H1 (cell line): ENCODE results near the gene NEU4. TPM values are rescaled to one million over a fixed set of nuclear protein-coding genes. Genes with fewer than 3 reads are reported as not detected.
A peak's percentile ranks its signal among the peaks of the same experiment; 100 is the strongest.

Source experiments
- CTCF ChIA-PET: fragments of 300-600 bp; sonication (Branson Sonifier 250); formaldehyde crosslinking; loops from one replicate; lab custom pipeline; 2021; ENCODE audit not compliant: partially characterized antibody; lab: Charles Lee
- POLR2A ChIA-PET: fragments of 300-600 bp; sonication (Branson Sonifier 250); formaldehyde crosslinking; loops from one replicate; lab custom pipeline; 2021; ENCODE audit warnings: inconsistent platforms; ENCODE audit not compliant: partially characterized antibody; lab: Charles Lee
- DNase-seq, 2 experiments: peaks; one replicate each; pipeline versions ENCODE4 v3.0.0 to v3.0.0-alpha.2; 2010 to 2022; ENCODE audit warnings: low spot score in 2 of 2, low read depth in 1 of 2, mixed read lengths in 1 of 2
- FAIRE-seq: peaks from 2 replicates; lab custom pipeline; 2011; peaks lifted over from hg19 to GRCh38; lab: Jason Lieb, UNC
- H2AFZ ChIP-seq: 2 replicates; pipeline ENCODE4 v1.8.1; 2012; ENCODE audit warnings: low read length, inconsistent platforms
- H2AK5ac ChIP-seq: 2 replicates; pipeline ENCODE4 v1.6.1; 2013; ENCODE audit warnings: low read depth, low read length
- H2BK120ac ChIP-seq: replicated peaks from 2 replicates; pipeline ENCODE3; 2013; ENCODE audit warnings: low read depth, low read length, inconsistent platforms
- H2BK12ac ChIP-seq: 2 replicates; pipeline ENCODE4 v1.6.1; 2013; ENCODE audit warnings: low read depth, low read length
- H2BK15ac ChIP-seq: 2 replicates; pipeline ENCODE4 v1.6.1; 2013; ENCODE audit warnings: low read length
- H2BK20ac ChIP-seq: 2 replicates; pipeline ENCODE4 v1.6.1; 2013; ENCODE audit warnings: low read length
- H2BK5ac ChIP-seq: 2 replicates; pipeline ENCODE4 v1.6.1; 2013; ENCODE audit warnings: low read depth, low read length
- H3K14ac ChIP-seq: 2 replicates; pipeline ENCODE4 v1.6.1; 2013; ENCODE audit warnings: inconsistent platforms; ENCODE audit not compliant: insufficient read length
- H3K18ac ChIP-seq: 2 replicates; pipeline ENCODE4 v1.6.1; 2013; ENCODE audit warnings: low read length; ENCODE audit errors: extremely low read depth
- H3K23ac ChIP-seq: 2 replicates; pipeline ENCODE4 v1.6.1; 2013; ENCODE audit warnings: inconsistent platforms; ENCODE audit not compliant: insufficient read length
- H3K23me2 ChIP-seq: 2 replicates; pipeline ENCODE4 v1.6.1; 2013; ENCODE audit warnings: low read depth, low read length
- H3K27ac ChIP-seq: 2 replicates; pipeline ENCODE4 v1.6.1; 2011; ENCODE audit warnings: low read depth, low read length, inconsistent platforms
- H3K27me3 ChIP-seq, 4 experiments: replicated peaks in 1 of 4; 1 replicate in 1 of 4; 2 replicates in 3 of 4; pipeline versions ENCODE4 v1.6.1 to v1.8.1; 2011 to 2013; ENCODE audit warnings: low read length in 3 of 4, mild to moderate bottlenecking in 3 of 4, inconsistent platforms in 2 of 4, mixed read lengths in 2 of 4, moderate library complexity in 1 of 4; ENCODE audit not compliant: control insufficient read depth in 3 of 4, insufficient read depth in 3 of 4; ENCODE audit errors: extremely low read depth in 1 of 4
- H3K36me3 ChIP-seq, 4 experiments: 2 replicates each; pipeline versions ENCODE4 v1.6.1 to v1.8.1; 2011 to 2013; ENCODE audit warnings: mild to moderate bottlenecking in 4 of 4, low read length in 3 of 4, moderate library complexity in 2 of 4, control low read depth in 1 of 4, inconsistent platforms in 1 of 4; ENCODE audit not compliant: insufficient read depth in 4 of 4, control insufficient read depth in 2 of 4
- H3K4ac ChIP-seq: replicated peaks from 2 replicates; pipeline ENCODE3; 2013; ENCODE audit warnings: low read length, low read depth, mixed read lengths, inconsistent platforms; ENCODE audit not compliant: insufficient read length
- H3K4me1 ChIP-seq, 4 experiments: replicated peaks in 1 of 4; 1 replicate in 1 of 4; 2 replicates in 3 of 4; pipeline versions ENCODE4 v1.6.1 to v1.8.1; 2011 to 2013; ENCODE audit warnings: low read length in 3 of 4, inconsistent platforms in 2 of 4, mixed read lengths in 1 of 4; ENCODE audit not compliant: insufficient read depth in 4 of 4, control insufficient read depth in 3 of 4
- H3K4me2 ChIP-seq, 2 experiments: 2 replicates each; pipeline versions ENCODE4 v1.6.1 to v1.8.1; 2011 to 2013; ENCODE audit warnings: low read depth in 2 of 2, low read length in 2 of 2, control low read depth in 1 of 2, inconsistent platforms in 1 of 2, mild to moderate bottlenecking in 1 of 2; ENCODE audit not compliant: insufficient read depth in 1 of 2
- H3K4me3 ChIP-seq, 4 experiments: fragments of 200-600, 300-600 bp in 1 of 4; sonication (generic), shearing (Covaris generic), sonication (Bioruptor Twin) in 1 of 4; 2 replicates each; pipeline versions ENCODE4 v1.5.1 to v1.8.1; 2011 to 2016; ENCODE audit warnings: low read length in 4 of 4, low read depth in 3 of 4, control low read depth in 2 of 4, inconsistent platforms in 2 of 4, mild to moderate bottlenecking in 2 of 4, mixed read lengths in 1 of 4, moderate library complexity in 1 of 4; ENCODE audit not compliant: insufficient read depth in 2 of 4; ENCODE audit errors: extremely low read depth in 1 of 4
- H3K56ac ChIP-seq: replicated peaks from 2 replicates; pipeline ENCODE3; 2013; ENCODE audit warnings: low read depth, mild to moderate bottlenecking, mixed read lengths, low read length, inconsistent platforms; ENCODE audit not compliant: insufficient read length
- H3K79me1 ChIP-seq: 2 replicates; pipeline ENCODE4 v1.6.1; 2013; ENCODE audit warnings: low read depth, low read length, control low read depth
- H3K79me2 ChIP-seq, 2 experiments: 2 replicates each; pipeline versions ENCODE4 v1.6.1 to v1.8.1; 2012 to 2013; ENCODE audit warnings: low read length in 2 of 2, mild to moderate bottlenecking in 2 of 2, inconsistent platforms in 1 of 2; ENCODE audit not compliant: insufficient read depth in 2 of 2, control insufficient read depth in 1 of 2
- H3K9ac ChIP-seq, 4 experiments: replicated peaks in 1 of 4; 1 replicate in 1 of 4; 2 replicates in 3 of 4; pipeline versions ENCODE4 v1.6.1 to v1.8.1; 2011 to 2013; ENCODE audit warnings: low read depth in 3 of 4, low read length in 3 of 4, control low read depth in 2 of 4, mild to moderate bottlenecking in 2 of 4, moderate library complexity in 2 of 4, inconsistent platforms in 1 of 4; ENCODE audit errors: extremely low read depth in 1 of 4
- H3K9me3 ChIP-seq, 2 experiments: 2 replicates each; pipeline versions ENCODE4 v1.6.1 to v1.8.1; 2012 to 2013; ENCODE audit warnings: mild to moderate bottlenecking in 2 of 2, moderate library complexity in 2 of 2, control low read depth in 1 of 2, inconsistent platforms in 1 of 2, low read depth in 1 of 2, low read length in 1 of 2, mixed read lengths in 1 of 2; ENCODE audit not compliant: insufficient read depth in 2 of 2
- H4K20me1 ChIP-seq, 2 experiments: replicated peaks in 1 of 2; 2 replicates each; pipeline versions ENCODE3 to v1.8.1; 2011 to 2013; ENCODE audit warnings: inconsistent platforms in 2 of 2, low read length in 2 of 2, mild to moderate bottlenecking in 1 of 2; ENCODE audit not compliant: insufficient read depth in 2 of 2, control insufficient read depth in 1 of 2
- H4K5ac ChIP-seq: 2 replicates; pipeline ENCODE4 v1.6.1; 2013; ENCODE audit warnings: low read length, low read depth, mixed read lengths, inconsistent platforms; ENCODE audit not compliant: insufficient read length
- H4K8ac ChIP-seq: 2 replicates; pipeline ENCODE4 v1.8.0; 2013; ENCODE audit warnings: mild to moderate bottlenecking, moderate library complexity, low read length, inconsistent platforms; ENCODE audit not compliant: insufficient read depth; ENCODE audit errors: extremely low read depth
- H4K91ac ChIP-seq: replicated peaks from 2 replicates; pipeline ENCODE3; 2013; ENCODE audit warnings: low read length, mixed read lengths, inconsistent platforms; ENCODE audit not compliant: insufficient read length
- ATF3 ChIP-seq: IDR thresholded peaks from 2 replicates; pipeline ENCODE4 v1.6.1; 2011; ENCODE audit warnings: low read depth, mild to moderate bottlenecking, low read length; ENCODE audit not compliant: insufficient read depth
- CBX8 ChIP-seq: fragments of 300-800, 300-1000 bp; sonication (generic); IDR thresholded peaks from 2 replicates; pipeline ENCODE4 v1.7.1; 2016; ENCODE audit warnings: low read depth, low read length, borderline replicate concordance
- CTBP2 ChIP-seq: IDR thresholded peaks from 2 replicates; pipeline ENCODE4 v1.7.0; 2011; ENCODE audit warnings: borderline replicate concordance, mild to moderate bottlenecking, moderate library complexity, mixed read lengths, low read length; ENCODE audit not compliant: insufficient read depth, insufficient read length
- E2F6 ChIP-seq: IDR thresholded peaks from 2 replicates; pipeline ENCODE4 v1.6.1; 2012; ENCODE audit warnings: inconsistent platforms
- FOSL1 ChIP-seq: IDR thresholded peaks from 2 replicates; pipeline ENCODE4 v1.6.1; 2011; ENCODE audit warnings: mild to moderate bottlenecking, low read depth, low read length, moderate library complexity; ENCODE audit not compliant: insufficient read depth
- HDAC6 ChIP-seq: IDR thresholded peaks from one replicate; pipeline ENCODE4 v1.7.1; 2012; ENCODE audit warnings: low read depth, mild to moderate bottlenecking, inconsistent platforms, low read length, moderate library complexity
- MAX ChIP-seq: IDR thresholded peaks from 2 replicates; pipeline ENCODE4 v1.6.1; 2012; ENCODE audit warnings: inconsistent platforms
- POU5F1 ChIP-seq: IDR thresholded peaks from 2 replicates; pipeline ENCODE4 v1.6.1; 2011; ENCODE audit warnings: low read depth, mild to moderate bottlenecking, low read length, moderate library complexity
- SUZ12 ChIP-seq: fragments of 200-600 bp; sonication (generic); IDR thresholded peaks from 2 replicates; pipeline ENCODE4 v1.6.1; 2012; ENCODE audit warnings: mild to moderate bottlenecking, inconsistent platforms, low read length, moderate library complexity, mixed read lengths
- TAF1 ChIP-seq: IDR thresholded peaks from 2 replicates; pipeline ENCODE4 v1.6.1; 2011; ENCODE audit warnings: mild to moderate bottlenecking, low read depth, low read length
- WGBS, 2 experiments: shearing (Covaris generic) in 1 of 2; methylation state at CpG; one replicate each; pipeline versions ENCODE4 v1.1.6 to v1.1.7; 2013 to 2015; ENCODE audit warnings: low lambda C conversion rate in 2 of 2, mixed read lengths in 2 of 2, inconsistent platforms in 1 of 2, low coverage in 1 of 2, missing lambda C conversion rate in 1 of 2; ENCODE audit not compliant: insufficient replicate concordance in 2 of 2, insufficient coverage in 1 of 2, insufficient read length in 1 of 2; ENCODE audit errors: extremely low coverage in 1 of 2, missing lambda C conversion rate in 1 of 2; 5-methylcytosine and 5-hydroxymethylcytosine counted together
- polyA plus RNA-seq, 7 experiments: library from polyadenylated mRNA; depleted of rRNA in 3 of 7; stranded (reverse) in 5 of 7; unstranded in 2 of 7; fragments of >200 nt in 5 of 7; fragments of 200-250 nt in 2 of 7; gene quantifications; 1 replicate in 5 of 7; 2 replicates in 1 of 7; 4 replicates in 1 of 7; pipeline versions ENCODE4 v1.2.1 to v1.2.3, GENCODE V29; 2011 to 2013; ENCODE audit warnings: missing spikeins in 2 of 7, mixed read lengths in 2 of 7
- total RNA-seq: library from RNA; stranded (reverse); fragmentation: NEBNext Ultra II Directional; extraction: Animal tissue kit (Norgen Biotek cat#: 25700); gene quantifications from 2 replicates; pipeline ENCODE4 v1.2.1, GENCODE V29; 2021

Gene NEU4
- total and polyA plus RNA-seq, 2 of the 8 experiments (the other 6 are each of a cell fraction or from before 2014, with no cell fraction given) = 0.32 to 0.50 TPM

- H4K5ac ChIP-seq = no peak within 1 kb of the TSS
- no peak within 1 kb of the TSS for H2BK20ac ChIP-seq
- H4K91ac ChIP-seq = peak within 1 kb of the TSS; percentile 65
- no peaks in the 10 kb centered on the region; a peak in 1 of 8 replicates for H3K36me3 ChIP-seq
- H2BK12ac ChIP-seq = no peak within 1 kb of the TSS
- no peak within 1 kb of the TSS for H2BK5ac ChIP-seq
- H3K27ac ChIP-seq = no peak within 1 kb of the TSS
- H2AFZ ChIP-seq = no peak within 1 kb of the TSS
- no peaks in the 10 kb centered on the region for H3K27me3 ChIP-seq
- H3K9ac ChIP-seq = no peak within 1 kb of the TSS
- peak within 1 kb of the TSS; percentile 32; the same call in 1 of the 2 replicates for H3K18ac ChIP-seq
- POLR2A ChIA-PET = no interaction called here
- peak within 1 kb of the TSS; percentile 72; the same call in 1 of the 2 replicates for H2BK15ac ChIP-seq
- no peak within 1 kb of the TSS for H3K14ac ChIP-seq
- H3K4ac ChIP-seq = peak within 1 kb of the TSS; percentile 69
- H3K4me2 ChIP-seq = peak within 1 kb of the TSS in 1 of 2 experiments; percentile 26; a peak in 2 of 4 replicates
- peaks cover 0 to 18% (median 6%) of the 10 kb centered on the region in 4 experiments; a peak in 6 of 7 replicates for H3K4me1 ChIP-seq
- H3K4me3 ChIP-seq = no peak within 1 kb of the TSS
- no peak for FAIRE-seq
- no peaks in the 10 kb centered on the region for H3K9me3 ChIP-seq
- H3K23me2 ChIP-seq = peaks cover 9% of the 10 kb centered on the region; the same call in 1 of the 2 replicates
- H3K79me2 ChIP-seq = no peaks in the 10 kb centered on the region
- no peaks in the 10 kb centered on the region; the same call in 1 of the 2 replicates for H3K79me1 ChIP-seq
- H2AK5ac ChIP-seq = no peak within 1 kb of the TSS
- H4K8ac ChIP-seq = peak within 1 kb of the TSS; percentile 86
- no peak within 1 kb of the TSS for H2BK120ac ChIP-seq
- H4K20me1 ChIP-seq = no peaks in the 10 kb centered on the region
- no peak for DNase-seq
- CTCF ChIA-PET = interaction anchor here (1.0 to 1.7 kb wide), 2 partner anchors 20 to 199 kb away, joined by 3 to 4 read pairs; no protein-coding TSS in a partner anchor
- H3K56ac ChIP-seq = no peak within 1 kb of the TSS
- 77% methylated on average over 19 of the region's 28 CpGs; no CpG with 5 or more reads in 1 of the 2 experiments for WGBS, 2 experiments
- no peak within 1 kb of the TSS for H3K23ac ChIP-seq
- TF ChIP-seq POU5F1 (no peak), ATF3 (no peak), TAF1 (no peak), E2F6 (no peak), CTBP2 (no peak), SUZ12 (no peak), HDAC6 (no peak), FOSL1 (no peak), CBX8 (no peak), MAX (no peak)
Observed at GRCh38 chr2:241858206-241859016, 49.4 kb downstream of the NEU4 start, which contains the start of gene PDCD1. TSS of gene PDCD1 (minus strand) at chr2:241858894. CDS start at chr2:241858838, 56 bp downstream.
